WTC11 (cell line): ENCODE measurements around the gene C11orf54. TPM values are rescaled to one million over a fixed set of nuclear protein-coding genes. Genes with fewer than 3 reads are reported as not detected.

Experiments
- ATAC-seq: fragments of 200-7000 bp; cut with Tn5 transposase; 2 replicates; pipeline ENCODE4 v1.10.0; 2021; ENCODE audit warnings: mild to moderate bottlenecking, moderate library complexity
- CTCF ChIA-PET: fragments of 300-600 bp; sonication (Branson Sonifier 250); formaldehyde crosslinking; loops from one replicate; lab custom pipeline; 2021; ENCODE audit warnings: antibody characterized with exemption; lab: Charles Lee
- POLR2A ChIA-PET: fragments of 350-600 bp; sonication (Branson Sonifier 250); formaldehyde crosslinking; loops from one replicate; lab custom pipeline; 2021; ENCODE audit warnings: antibody characterized with exemption; lab: Charles Lee
- DNase-seq: peaks from one replicate; pipeline ENCODE4 v3.0.0; 2021; ENCODE audit warnings: low spot score
- H3K27ac Mint-ChIP-seq: 2 replicates; pipeline ENCODE4 v1.8.0; 2021; ENCODE audit warnings: mixed read lengths
- H3K27me3 Mint-ChIP-seq: 2 replicates; pipeline ENCODE4 v1.8.0; 2021; ENCODE audit warnings: low read depth, mild to moderate bottlenecking, moderate library complexity, mixed read lengths
- H3K36me3 Mint-ChIP-seq: 2 replicates; pipeline ENCODE4 v1.8.0; 2021; ENCODE audit warnings: mixed read lengths
- H3K4me1 Mint-ChIP-seq: 2 replicates; pipeline ENCODE4 v1.8.0; 2022; ENCODE audit warnings: mixed read lengths
- H3K4me3 Mint-ChIP-seq: 2 replicates; pipeline ENCODE4 v1.8.0; 2021; ENCODE audit warnings: mild to moderate bottlenecking, moderate library complexity, mixed read lengths
- H3K9me3 Mint-ChIP-seq: 2 replicates; pipeline ENCODE4 v1.8.0; 2021; ENCODE audit warnings: mixed read lengths
- ELF4 ChIP-seq: sonication (generic); formaldehyde crosslinking; IDR thresholded peaks from 2 replicates; pipeline ENCODE4 v1.8.1; 2022; ENCODE audit warnings: low read depth, mild to moderate bottlenecking, moderate library complexity, missing genetic modification reagents
- ESRRA ChIP-seq: sonication (generic); formaldehyde crosslinking; IDR thresholded peaks from 2 replicates; pipeline ENCODE4 v1.8.1; 2022; ENCODE audit warnings: mild to moderate bottlenecking, missing genetic modification reagents, borderline replicate concordance
- FOXJ3 ChIP-seq: sonication (generic); formaldehyde crosslinking; IDR thresholded peaks from 2 replicates; pipeline ENCODE4 v1.9.0; 2021; ENCODE audit warnings: missing genetic modification reagents, mild to moderate bottlenecking, borderline replicate concordance
- HMGA2 ChIP-seq: fragments of 250-450 bp; sonication (Bioruptor Pico); IDR thresholded peaks from 2 replicates; pipeline ENCODE4 v1.4.0; 2021; ENCODE audit warnings: mild to moderate bottlenecking, moderate library complexity
- JAZF1 ChIP-seq: fragments of 250-450 bp; sonication (Bioruptor Pico); IDR thresholded peaks from 2 replicates; pipeline ENCODE4 v1.9.0; 2021; ENCODE audit warnings: moderate library complexity, mild to moderate bottlenecking, inconsistent platforms
- KAT7 ChIP-seq: sonication (generic); formaldehyde crosslinking; IDR thresholded peaks from 2 replicates; pipeline ENCODE4 v1.8.1; 2023; ENCODE audit warnings: missing genetic modification reagents, mild to moderate bottlenecking, borderline replicate concordance
- MAX ChIP-seq: sonication (generic); formaldehyde crosslinking; IDR thresholded peaks from 2 replicates; pipeline ENCODE4 v1.8.0; 2022; ENCODE audit warnings: mild to moderate bottlenecking, missing genetic modification reagents
- MYBL2 ChIP-seq: sonication (generic); formaldehyde crosslinking; IDR thresholded peaks from 2 replicates; pipeline ENCODE4 v1.8.1; 2023; ENCODE audit warnings: mild to moderate bottlenecking, moderate library complexity, missing genetic modification reagents
- NR1H2 ChIP-seq: sonication (generic); formaldehyde crosslinking; IDR thresholded peaks from 2 replicates; pipeline ENCODE4 v1.9.0; 2021; ENCODE audit warnings: mild to moderate bottlenecking, moderate library complexity, missing genetic modification reagents
- RELA ChIP-seq: sonication (generic); formaldehyde crosslinking; IDR thresholded peaks from 2 replicates; pipeline ENCODE4 v1.8.1; 2022; ENCODE audit warnings: missing genetic modification reagents, mild to moderate bottlenecking, borderline replicate concordance
- SMAD3 ChIP-seq: sonication (generic); formaldehyde crosslinking; IDR thresholded peaks from 2 replicates; pipeline ENCODE4 v1.8.0; 2022; ENCODE audit warnings: missing genetic modification reagents, mild to moderate bottlenecking, borderline replicate concordance
- TP53 ChIP-seq: sonication (generic); formaldehyde crosslinking; IDR thresholded peaks from 2 replicates; pipeline ENCODE4 v1.8.1; 2023; ENCODE audit warnings: mild to moderate bottlenecking, missing genetic modification reagents
- ZBTB21 ChIP-seq: sonication (generic); formaldehyde crosslinking; IDR thresholded peaks from 2 replicates; pipeline ENCODE4 v1.8.1; 2023; ENCODE audit warnings: mild to moderate bottlenecking, missing genetic modification reagents, borderline replicate concordance
- ZNF121 ChIP-seq: sonication (generic); formaldehyde crosslinking; IDR thresholded peaks from 2 replicates; pipeline ENCODE4 v1.8.0; 2023; ENCODE audit warnings: missing genetic modification reagents
- ZNF138 ChIP-seq: sonication (generic); formaldehyde crosslinking; conservative IDR thresholded peaks from 2 replicates; pipeline ENCODE4 v1.8.1; 2022; ENCODE audit warnings: mild to moderate bottlenecking, moderate library complexity, missing genetic modification reagents
- total RNA-seq: library from RNA; stranded (reverse); gene quantifications from 3 replicates; pipeline ENCODE4 v1.2.3, GENCODE V29; 2021
- TF ChIP-seq, protein P1 (sequence below): sonication (generic); formaldehyde crosslinking; IDR thresholded peaks from 2 replicates; pipeline ENCODE4 v1.8.1; 2022; ENCODE audit warnings: low read depth, missing genetic modification reagents, borderline replicate concordance
- TF ChIP-seq, protein P2 (sequence below): sonication (generic); formaldehyde crosslinking; IDR thresholded peaks from 2 replicates; pipeline ENCODE4 v1.8.1; 2023; ENCODE audit warnings: mild to moderate bottlenecking, missing genetic modification reagents
- TF ChIP-seq, protein P3 (sequence below): sonication (generic); formaldehyde crosslinking; IDR thresholded peaks from 2 replicates; pipeline ENCODE4 v1.8.1; 2023; ENCODE audit warnings: mild to moderate bottlenecking, missing genetic modification reagents, moderate library complexity
- TF ChIP-seq, protein P4 (sequence below): sonication (generic); formaldehyde crosslinking; IDR thresholded peaks from 2 replicates; pipeline ENCODE4 v1.8.0; 2022; ENCODE audit warnings: missing genetic modification reagents
- TF ChIP-seq, protein P5 (sequence below): sonication (generic); formaldehyde crosslinking; IDR thresholded peaks from 2 replicates; pipeline ENCODE4 v1.8.1; 2022; ENCODE audit warnings: missing genetic modification reagents, borderline replicate concordance
- TF ChIP-seq, protein P6 (sequence below): sonication (generic); formaldehyde crosslinking; IDR thresholded peaks from 2 replicates; pipeline ENCODE4 v1.8.1; 2023; ENCODE audit warnings: mild to moderate bottlenecking, missing genetic modification reagents, moderate library complexity

Gene C11orf54
- total RNA-seq, 1 experiment from 2014 or later: 25.4 TPM

DNA sequence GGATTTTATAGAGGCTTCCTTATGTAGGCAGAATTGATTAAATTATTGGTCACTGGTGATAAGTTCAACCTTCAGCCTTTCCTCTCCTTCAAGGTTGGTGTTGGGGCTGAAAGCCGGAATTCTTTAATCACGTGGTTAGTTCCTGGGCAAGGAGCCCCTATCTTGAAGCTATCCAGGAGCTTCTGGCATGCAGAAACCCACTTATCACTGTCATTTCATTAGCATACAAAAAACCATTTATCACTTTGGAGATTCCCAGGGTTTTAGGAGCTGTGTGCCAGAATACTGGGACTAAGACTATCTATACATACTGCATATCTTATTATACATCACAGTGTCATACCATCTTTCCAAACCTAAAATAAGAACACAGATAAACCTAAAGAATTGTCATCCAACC, 24.1 kb downstream of the C11orf54 start:
- H3K36me3 Mint-ChIP-seq: peaks cover 15% of the 10 kb centered on the region
- peaks cover 8% of the 10 kb centered on the region for H3K4me1 Mint-ChIP-seq
- H3K9me3 Mint-ChIP-seq: peaks cover 23% of the 10 kb centered on the region
- ChIA-PET CTCF (interaction anchor here (1.3 kb wide), 1 partner anchor 10 kb away, joined by 3 read pairs; no protein-coding TSS in a partner anchor), POLR2A (interaction anchor here (1.2 kb wide), 1 partner anchor 19 kb away, joined by 4 read pairs; the partner anchor contains the start of gene MED17)
- no peak overlapping the region for H3K27ac Mint-ChIP-seq
- H3K4me3 Mint-ChIP-seq: no peak overlapping the region
- TF ChIP-seq, protein P1, sequence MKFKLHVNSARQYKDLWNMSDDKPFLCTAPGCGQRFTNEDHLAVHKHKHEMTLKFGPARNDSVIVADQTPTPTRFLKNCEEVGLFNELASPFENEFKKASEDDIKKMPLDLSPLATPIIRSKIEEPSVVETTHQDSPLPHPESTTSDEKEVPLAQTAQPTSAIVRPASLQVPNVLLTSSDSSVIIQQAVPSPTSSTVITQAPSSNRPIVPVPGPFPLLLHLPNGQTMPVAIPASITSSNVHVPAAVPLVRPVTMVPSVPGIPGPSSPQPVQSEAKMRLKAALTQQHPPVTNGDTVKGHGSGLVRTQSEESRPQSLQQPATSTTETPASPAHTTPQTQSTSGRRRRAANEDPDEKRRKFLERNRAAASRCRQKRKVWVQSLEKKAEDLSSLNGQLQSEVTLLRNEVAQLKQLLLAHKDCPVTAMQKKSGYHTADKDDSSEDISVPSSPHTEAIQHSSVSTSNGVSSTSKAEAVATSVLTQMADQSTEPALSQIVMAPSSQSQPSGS (CRISPR knock-in tag): no peak
- TF ChIP-seq NR1H2 (no peak), ELF4 (no peak), FOXJ3 (CRISPR knock-in tag) (no peak), RELA (no peak), SMAD3 (CRISPR knock-in tag) (no peak), KAT7 (CRISPR knock-in tag) (no peak), MYBL2 (no peak), MAX (CRISPR knock-in tag) (no peak)
- TF ChIP-seq, protein P2, sequence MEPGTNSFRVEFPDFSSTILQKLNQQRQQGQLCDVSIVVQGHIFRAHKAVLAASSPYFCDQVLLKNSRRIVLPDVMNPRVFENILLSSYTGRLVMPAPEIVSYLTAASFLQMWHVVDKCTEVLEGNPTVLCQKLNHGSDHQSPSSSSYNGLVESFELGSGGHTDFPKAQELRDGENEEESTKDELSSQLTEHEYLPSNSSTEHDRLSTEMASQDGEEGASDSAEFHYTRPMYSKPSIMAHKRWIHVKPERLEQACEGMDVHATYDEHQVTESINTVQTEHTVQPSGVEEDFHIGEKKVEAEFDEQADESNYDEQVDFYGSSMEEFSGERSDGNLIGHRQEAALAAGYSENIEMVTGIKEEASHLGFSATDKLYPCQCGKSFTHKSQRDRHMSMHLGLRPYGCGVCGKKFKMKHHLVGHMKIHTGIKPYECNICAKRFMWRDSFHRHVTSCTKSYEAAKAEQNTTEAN (CRISPR knock-in tag): no peak
- TF ChIP-seq, protein P3, sequence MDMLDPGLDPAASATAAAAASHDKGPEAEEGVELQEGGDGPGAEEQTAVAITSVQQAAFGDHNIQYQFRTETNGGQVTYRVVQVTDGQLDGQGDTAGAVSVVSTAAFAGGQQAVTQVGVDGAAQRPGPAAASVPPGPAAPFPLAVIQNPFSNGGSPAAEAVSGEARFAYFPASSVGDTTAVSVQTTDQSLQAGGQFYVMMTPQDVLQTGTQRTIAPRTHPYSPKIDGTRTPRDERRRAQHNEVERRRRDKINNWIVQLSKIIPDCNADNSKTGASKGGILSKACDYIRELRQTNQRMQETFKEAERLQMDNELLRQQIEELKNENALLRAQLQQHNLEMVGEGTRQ (CRISPR knock-in tag): no peak
- no peak for ATAC-seq
- no peaks in the 10 kb centered on the region; the same call in 1 of the 2 replicates for H3K27me3 Mint-ChIP-seq
- no peak for DNase-seq

GRCh38 chr11:93766504-93766903, 25.0 kb downstream of the C11orf54 start:
- peaks cover 10% of the 10 kb centered on the region for H3K4me1 Mint-ChIP-seq
- CTCF ChIA-PET: no interaction called here
- H3K27ac Mint-ChIP-seq: no peak overlapping the region
- POLR2A ChIA-PET: interaction anchor here (1.2 kb wide), 1 partner anchor 18 kb away, joined by 4 read pairs; the partner anchor contains the start of gene MED17
- no peaks in the 10 kb centered on the region; the same call in 1 of the 2 replicates for H3K27me3 Mint-ChIP-seq
- H3K4me3 Mint-ChIP-seq: no peak overlapping the region
- H3K9me3 Mint-ChIP-seq: peaks cover 23% of the 10 kb centered on the region
- DNase-seq: no peak
- H3K36me3 Mint-ChIP-seq: peaks cover 9% of the 10 kb centered on the region; the same call in 1 of the 2 replicates
- ATAC-seq: no peak
- TF ChIP-seq JAZF1 (CRISPR knock-in tag): no peak
- no peak for TF ChIP-seq ESRRA (CRISPR knock-in tag)
- TF ChIP-seq, protein P3 (CRISPR knock-in tag): no peak
- TF ChIP-seq, protein P4, sequence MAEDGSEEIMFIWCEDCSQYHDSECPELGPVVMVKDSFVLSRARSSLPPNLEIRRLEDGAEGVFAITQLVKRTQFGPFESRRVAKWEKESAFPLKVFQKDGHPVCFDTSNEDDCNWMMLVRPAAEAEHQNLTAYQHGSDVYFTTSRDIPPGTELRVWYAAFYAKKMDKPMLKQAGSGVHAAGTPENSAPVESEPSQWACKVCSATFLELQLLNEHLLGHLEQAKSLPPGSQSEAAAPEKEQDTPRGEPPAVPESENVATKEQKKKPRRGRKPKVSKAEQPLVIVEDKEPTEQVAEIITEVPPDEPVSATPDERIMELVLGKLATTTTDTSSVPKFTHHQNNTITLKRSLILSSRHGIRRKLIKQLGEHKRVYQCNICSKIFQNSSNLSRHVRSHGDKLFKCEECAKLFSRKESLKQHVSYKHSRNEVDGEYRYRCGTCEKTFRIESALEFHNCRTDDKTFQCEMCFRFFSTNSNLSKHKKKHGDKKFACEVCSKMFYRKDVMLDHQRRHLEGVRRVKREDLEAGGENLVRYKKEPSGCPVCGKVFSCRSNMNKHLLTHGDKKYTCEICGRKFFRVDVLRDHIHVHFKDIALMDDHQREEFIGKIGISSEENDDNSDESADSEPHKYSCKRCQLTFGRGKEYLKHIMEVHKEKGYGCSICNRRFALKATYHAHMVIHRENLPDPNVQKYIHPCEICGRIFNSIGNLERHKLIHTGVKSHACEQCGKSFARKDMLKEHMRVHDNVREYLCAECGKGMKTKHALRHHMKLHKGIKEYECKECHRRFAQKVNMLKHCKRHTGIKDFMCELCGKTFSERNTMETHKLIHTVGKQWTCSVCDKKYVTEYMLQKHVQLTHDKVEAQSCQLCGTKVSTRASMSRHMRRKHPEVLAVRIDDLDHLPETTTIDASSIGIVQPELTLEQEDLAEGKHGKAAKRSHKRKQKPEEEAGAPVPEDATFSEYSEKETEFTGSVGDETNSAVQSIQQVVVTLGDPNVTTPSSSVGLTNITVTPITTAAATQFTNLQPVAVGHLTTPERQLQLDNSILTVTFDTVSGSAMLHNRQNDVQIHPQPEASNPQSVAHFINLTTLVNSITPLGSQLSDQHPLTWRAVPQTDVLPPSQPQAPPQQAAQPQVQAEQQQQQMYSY: no peak
- TF ChIP-seq, protein P2 (CRISPR knock-in tag): no peak
- no peak for TF ChIP-seq RELA
- TF ChIP-seq ZBTB21 (CRISPR knock-in tag): no peak
- TF ChIP-seq ZNF121 (CRISPR knock-in tag): no peak
- no peak for TF ChIP-seq ZNF138 (CRISPR knock-in tag)
- no peak for TF ChIP-seq HMGA2 (CRISPR knock-in tag)
- TF ChIP-seq, protein P5, sequence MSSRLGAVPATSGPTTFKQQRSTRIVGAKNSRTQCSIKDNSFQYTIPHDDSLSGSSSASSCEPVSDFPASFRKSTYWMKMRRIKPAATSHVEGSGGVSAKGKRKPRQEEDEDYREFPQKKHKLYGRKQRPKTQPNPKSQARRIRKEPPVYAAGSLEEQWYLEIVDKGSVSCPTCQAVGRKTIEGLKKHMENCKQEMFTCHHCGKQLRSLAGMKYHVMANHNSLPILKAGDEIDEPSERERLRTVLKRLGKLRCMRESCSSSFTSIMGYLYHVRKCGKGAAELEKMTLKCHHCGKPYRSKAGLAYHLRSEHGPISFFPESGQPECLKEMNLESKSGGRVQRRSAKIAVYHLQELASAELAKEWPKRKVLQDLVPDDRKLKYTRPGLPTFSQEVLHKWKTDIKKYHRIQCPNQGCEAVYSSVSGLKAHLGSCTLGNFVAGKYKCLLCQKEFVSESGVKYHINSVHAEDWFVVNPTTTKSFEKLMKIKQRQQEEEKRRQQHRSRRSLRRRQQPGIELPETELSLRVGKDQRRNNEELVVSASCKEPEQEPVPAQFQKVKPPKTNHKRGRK (CRISPR knock-in tag): no peak
- TF ChIP-seq TP53 (CRISPR knock-in tag): no peak
- TF ChIP-seq, protein P6, sequence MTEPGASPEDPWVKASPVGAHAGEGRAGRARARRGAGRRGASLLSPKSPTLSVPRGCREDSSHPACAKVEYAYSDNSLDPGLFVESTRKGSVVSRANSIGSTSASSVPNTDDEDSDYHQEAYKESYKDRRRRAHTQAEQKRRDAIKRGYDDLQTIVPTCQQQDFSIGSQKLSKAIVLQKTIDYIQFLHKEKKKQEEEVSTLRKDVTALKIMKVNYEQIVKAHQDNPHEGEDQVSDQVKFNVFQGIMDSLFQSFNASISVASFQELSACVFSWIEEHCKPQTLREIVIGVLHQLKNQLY: no peak
